ENCODE data around the gene POLE3.

DNA sequence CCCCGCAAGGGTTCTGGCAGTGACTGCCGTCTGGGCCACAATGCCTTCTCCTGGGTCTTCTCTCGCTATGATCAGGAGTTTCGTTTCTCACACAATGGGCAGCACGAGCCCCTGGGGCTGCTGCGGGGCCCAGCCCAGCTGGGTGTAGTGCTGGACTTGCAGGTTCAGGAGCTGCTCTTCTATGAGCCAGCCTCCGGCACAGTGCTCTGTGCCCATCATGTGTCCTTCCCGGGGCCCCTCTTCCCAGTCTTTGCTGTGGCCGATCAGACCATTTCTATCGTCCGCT is 40.7 kb downstream of the POLE3 start:
- TF ChIP-seq ESRRG (CRISPR knock-in tag; IDR thresholded peaks at IDR 0.05) (no peak), ZNF8 (CRISPR knock-in tag; IDR thresholded peaks at IDR 0.05) (no peak), OSR1 (CRISPR knock-in tag; IDR thresholded peaks at IDR 0.05) (no peak), ISL1 (CRISPR knock-in tag; IDR thresholded peaks at IDR 0.05) (no peak), GLIS3 (CRISPR knock-in tag; IDR thresholded peaks at IDR 0.05) (no peak), ZNF70 (CRISPR knock-in tag; IDR thresholded peaks at IDR 0.05) (no peak)
- TF ChIP-seq, protein P1, sequence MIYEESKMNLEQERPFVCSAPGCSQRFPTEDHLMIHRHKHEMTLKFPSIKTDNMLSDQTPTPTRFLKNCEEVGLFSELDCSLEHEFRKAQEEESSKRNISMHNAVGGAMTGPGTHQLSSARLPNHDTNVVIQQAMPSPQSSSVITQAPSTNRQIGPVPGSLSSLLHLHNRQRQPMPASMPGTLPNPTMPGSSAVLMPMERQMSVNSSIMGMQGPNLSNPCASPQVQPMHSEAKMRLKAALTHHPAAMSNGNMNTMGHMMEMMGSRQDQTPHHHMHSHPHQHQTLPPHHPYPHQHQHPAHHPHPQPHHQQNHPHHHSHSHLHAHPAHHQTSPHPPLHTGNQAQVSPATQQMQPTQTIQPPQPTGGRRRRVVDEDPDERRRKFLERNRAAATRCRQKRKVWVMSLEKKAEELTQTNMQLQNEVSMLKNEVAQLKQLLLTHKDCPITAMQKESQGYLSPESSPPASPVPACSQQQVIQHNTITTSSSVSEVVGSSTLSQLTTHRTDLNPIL (CRISPR knock-in tag; IDR thresholded peaks at IDR 0.05; ENCODE audit: low read depth): no peak
- TF ChIP-seq, protein P2, sequence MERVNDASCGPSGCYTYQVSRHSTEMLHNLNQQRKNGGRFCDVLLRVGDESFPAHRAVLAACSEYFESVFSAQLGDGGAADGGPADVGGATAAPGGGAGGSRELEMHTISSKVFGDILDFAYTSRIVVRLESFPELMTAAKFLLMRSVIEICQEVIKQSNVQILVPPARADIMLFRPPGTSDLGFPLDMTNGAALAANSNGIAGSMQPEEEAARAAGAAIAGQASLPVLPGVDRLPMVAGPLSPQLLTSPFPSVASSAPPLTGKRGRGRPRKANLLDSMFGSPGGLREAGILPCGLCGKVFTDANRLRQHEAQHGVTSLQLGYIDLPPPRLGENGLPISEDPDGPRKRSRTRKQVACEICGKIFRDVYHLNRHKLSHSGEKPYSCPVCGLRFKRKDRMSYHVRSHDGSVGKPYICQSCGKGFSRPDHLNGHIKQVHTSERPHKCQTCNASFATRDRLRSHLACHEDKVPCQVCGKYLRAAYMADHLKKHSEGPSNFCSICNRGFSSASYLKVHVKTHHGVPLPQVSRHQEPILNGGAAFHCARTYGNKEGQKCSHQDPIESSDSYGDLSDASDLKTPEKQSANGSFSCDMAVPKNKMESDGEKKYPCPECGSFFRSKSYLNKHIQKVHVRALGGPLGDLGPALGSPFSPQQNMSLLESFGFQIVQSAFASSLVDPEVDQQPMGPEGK (CRISPR knock-in tag; IDR thresholded peaks at IDR 0.05; ENCODE audit: borderline replicate concordance): no peak

All from SK-N-SH treated with all-trans-retinoic acid at 6 μM for 48 hours (cell line).